ENCODE data around the gene SMTN. TPM values are rescaled to one million over a fixed set of nuclear protein-coding genes. Genes with fewer than 3 reads are reported as not detected.
A peak's percentile ranks its signal among the peaks of the same experiment; 100 is the strongest.
"Not testable (repeated sequence)": the region's sequence is repeated elsewhere in the genome, so short reads cannot be mapped to it uniquely, and the experiment has no call there.

Gene SMTN
- total RNA-seq, 1 donor from 2014 or later = 78.5 TPM

DNA sequence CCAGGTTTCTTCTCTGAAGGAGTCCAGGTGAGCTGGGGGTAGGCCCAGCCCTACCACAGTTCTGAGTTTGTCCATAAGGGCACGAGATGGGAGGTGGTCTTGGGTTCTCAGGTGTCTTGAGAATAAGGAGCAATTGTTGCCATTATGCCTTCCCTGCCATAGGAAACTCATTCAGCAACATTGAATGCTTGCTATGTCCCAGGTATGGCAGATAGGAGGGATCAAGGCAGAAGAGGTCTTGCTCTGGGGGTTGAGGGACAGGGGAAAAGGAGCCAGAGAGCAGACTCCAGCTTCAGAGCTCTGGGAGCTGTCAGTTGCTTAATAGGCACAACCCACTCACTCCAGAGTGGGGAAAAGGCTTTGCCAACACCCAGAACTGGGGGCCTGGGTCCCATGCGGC lies 22.0 kb downstream of the SMTN start:
- DNase-seq (ENCODE audit: low spot score) = no peak

DNA sequence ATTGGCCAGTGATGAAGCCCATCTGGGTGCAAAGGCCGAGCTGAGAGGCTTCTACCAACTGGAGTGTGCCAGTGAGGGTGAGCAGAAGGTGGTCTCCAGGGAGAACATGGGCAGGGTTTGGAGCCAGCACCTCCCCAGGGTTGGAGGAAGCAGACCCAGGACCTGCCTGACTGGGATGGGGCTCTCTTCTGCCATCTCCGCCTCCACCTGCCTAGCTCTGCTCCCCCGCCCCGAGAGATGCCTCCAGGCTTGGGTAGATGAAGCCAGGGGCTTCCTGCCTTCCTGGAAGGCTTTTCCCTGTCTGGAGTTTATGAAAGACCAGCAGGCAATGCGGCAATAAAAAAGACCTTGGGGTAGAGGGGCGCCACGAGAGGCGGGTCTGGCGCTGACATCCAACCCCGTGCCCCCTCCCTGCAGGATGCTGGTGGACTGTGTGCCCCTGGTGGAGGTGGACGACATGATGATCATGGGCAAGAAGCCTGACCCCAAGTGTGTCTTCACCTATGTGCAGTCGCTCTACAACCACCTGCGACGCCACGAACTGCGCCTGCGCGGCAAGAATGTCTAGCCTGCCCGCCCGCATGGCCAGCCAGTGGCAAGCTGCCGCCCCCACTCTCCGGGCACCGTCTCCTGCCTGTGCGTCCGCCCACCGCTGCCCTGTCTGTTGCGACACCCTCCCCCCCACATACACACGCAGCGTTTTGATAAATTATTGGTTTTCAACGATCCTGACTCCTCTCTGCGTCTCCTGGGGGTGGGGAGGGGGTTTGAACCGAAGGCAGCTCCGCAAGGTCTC lies 23.0 kb downstream of the SMTN start:
- DNase-seq (ENCODE audit: low spot score) = no peak

DNA sequence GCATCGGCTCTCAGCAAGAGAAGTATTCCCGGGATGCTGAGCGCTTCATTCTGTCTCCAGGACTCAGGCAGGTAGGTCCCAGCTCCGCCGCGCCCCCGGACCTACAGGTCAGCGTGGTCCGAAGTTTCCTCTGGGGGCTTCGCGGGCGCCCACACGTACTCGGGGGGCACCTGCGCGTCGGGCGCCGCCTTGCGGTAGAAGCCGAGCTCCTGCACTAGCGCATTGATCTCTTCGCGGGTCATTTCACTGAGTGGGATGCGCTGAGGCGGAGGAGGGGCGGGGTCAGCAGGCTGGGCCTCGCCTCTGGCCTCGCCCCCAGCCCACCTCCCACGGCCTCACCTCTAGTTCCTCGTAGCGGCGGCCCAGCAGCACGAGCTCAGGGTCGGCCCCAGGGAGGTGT lies 23.8 kb downstream of the SMTN start:
- no peak for DNase-seq (ENCODE audit: low spot score)

DNA sequence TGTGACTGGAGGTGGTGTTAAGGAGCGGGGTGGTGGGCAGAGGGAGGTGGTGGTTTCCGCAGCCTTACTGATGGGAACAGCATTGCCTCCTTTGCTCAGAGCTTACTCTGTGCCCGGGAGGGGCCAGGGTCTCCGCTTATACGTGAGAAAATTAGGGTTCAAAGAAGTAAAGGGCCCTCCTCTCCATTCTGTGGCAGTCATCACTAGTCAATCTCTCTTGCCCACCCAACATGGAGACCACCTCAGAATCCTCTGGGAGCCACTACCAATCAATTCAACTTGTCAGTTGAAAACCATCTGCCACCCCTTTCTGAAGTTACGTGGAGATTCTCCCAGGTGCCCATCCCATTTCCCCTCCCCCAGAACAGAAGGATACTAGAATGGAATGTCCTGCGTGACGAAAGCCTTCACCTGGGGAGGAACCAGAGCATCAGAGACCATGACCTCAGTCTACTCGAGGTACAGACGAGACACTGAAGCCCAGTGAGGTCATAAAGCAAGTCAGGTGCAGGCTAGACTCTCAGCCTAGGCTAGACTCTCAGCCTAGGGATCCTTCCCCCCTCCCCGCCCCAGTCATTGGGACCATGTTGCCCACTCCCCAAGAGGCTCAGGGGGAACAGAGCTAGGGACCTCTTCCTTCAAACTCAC lies 24.3 kb downstream of the SMTN start:
- DNase-seq (ENCODE audit: low spot score) = no peak

GRCh38 chr22:31106001-31106571 lies 25.0 kb downstream of the SMTN start:
- no peak for DNase-seq (ENCODE audit: low spot score)

DNA sequence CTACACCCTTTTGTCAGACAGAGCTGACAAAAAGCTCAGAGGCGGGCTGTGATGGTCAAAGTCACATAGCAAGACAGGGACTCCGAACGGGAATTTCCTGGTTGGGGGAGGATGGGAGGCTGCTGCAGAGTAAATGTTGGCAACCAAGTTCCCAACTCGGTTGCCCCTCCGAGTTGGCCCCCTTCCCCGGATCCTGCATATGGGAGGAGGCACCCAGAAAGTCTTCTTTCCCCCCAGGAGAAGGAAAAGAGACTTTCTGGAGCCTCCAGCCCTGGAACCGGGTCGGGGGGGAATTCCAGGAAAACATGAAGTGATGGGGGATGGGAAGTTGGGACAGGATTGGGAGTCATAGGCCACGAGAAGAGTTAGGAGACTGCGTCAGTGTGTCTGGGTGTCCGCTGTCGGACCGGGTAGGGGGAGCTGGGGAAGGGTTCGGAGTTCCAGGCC lies 25.6 kb downstream of the SMTN start:
- no peak for DNase-seq (ENCODE audit: low spot score)

GRCh38 chr22:31107178-31107893 lies 26.2 kb downstream of the SMTN start, which contains the start of gene SELENOM:
TSS of gene SELENOM (minus strand) at chr22:31107568. CDS start at chr22:31107505, 63 bp downstream.
- peak; percentile 97 for DNase-seq (ENCODE audit: low spot score)

DNA sequence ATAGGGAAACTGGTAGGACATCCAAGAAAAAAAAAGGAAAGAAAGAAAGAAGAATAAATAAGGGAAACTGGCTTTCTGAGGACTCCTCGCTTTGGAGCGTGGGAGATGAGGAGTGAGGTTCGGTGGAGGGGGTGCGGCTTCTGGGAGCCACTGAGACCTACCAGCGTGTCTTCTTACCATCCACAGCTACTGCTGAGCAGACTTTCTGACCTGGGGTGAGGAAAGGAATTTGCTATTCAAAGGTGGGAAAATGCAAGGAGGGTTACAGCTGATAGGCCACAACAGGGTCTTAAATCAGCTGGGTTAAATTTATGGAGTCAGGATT lies 26.7 kb downstream of the SMTN start:
- DNase-seq (ENCODE audit: low spot score) = no peak

- not testable (repeated sequence) for DNase-seq (ENCODE audit: low spot score)
Measured at GRCh38 chr22:31112547-31113091, 31.5 kb downstream of the SMTN start.

DNA sequence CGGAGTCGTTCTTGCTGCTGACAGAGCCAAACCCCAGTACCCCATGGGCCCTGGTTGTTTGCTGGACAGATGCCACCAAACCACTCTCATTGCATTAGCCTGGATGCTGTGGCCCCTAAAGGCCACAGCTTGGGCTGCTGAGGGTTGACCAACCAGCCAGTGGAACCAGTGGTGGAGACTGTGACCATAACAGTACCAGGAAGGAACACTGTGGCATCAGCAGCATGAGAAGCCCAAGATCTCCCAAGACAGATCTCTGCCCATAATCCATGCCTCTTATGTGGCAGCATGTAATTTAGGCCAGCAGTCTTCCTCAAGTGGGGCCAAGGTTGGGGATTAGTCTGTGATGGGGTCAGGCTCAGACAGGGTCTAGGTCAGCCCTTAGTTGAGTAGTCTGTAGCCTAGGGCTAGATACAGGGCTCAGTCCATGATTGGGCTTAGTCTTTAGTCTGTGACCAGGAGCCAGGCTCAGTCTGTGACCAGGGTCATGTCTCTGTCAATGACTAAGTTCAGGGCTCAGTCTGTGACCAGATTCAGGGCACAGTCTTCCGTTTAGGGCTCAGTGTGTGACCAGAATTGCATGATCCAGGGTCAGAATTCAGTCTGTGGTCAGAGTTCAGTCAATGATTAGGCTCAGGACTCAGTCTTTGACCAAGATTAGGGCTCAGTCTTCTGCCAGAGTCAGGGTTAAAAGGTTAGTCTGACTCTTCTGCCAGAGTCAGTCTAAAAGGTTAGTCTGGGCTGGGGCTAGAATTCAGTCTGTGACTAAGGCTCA lies 37.1 kb downstream of the SMTN start:
- DNase-seq (ENCODE audit: low spot score) = no peak

DNA sequence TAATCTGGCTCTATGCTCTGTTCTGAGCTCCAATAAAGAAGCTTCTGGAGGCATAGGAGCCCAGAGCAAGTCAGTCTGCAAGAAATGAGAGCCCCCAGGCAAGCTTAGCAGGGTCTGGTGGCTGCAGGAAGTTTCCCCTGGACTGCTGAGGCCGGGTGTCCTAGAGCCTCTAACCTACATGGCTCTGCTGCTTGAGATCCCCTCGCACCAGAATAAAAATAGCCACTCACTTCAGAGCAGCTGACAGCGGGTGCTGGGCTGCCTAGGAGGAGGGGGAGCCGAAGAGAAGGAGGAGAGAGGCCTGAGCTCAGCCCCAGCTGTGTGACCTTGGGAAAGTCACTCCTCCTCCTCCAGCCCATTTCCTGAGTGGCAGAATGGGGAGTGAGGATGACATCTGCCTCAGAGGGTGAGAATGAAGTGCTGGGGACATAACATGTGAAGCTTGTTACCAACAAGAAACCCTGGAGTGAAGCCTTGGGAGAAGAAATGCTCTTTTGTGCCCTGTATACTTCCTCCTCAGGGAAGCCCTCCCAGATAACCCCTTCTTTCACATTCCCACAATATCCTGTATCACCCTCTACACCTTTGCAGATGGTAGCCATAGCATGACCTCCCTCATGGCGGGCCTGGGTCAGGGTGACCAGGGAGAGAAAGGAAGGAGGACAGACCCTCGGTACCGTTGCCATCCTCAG lies 38.1 kb downstream of the SMTN start:
- no peak for DNase-seq (ENCODE audit: low spot score)

DNA sequence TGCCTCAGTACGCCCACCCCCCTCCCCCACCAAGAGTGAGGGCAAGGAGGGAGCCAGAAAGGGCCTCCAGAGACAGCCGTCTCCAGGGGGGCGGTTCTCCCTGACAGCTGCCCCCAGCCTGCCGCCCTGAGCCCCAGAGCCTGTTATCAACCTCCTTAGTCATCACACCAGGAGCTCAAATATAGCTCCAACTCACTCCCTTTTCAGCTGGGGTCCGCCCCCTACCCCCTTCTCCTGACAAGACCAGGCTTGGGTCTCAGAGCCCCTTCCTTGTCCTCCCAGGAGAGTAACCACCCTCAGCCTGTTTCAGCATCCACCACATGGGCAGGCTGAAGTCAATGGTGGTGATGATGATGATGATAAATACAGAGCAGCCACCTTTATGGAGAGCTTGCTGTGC lies 39.1 kb downstream of the SMTN start:
- no peak for DNase-seq (ENCODE audit: low spot score)

- DNase-seq (ENCODE audit: low spot score) = no peak
Measured at GRCh38 chr22:31120642-31121041, 39.5 kb downstream of the SMTN start.

DNA sequence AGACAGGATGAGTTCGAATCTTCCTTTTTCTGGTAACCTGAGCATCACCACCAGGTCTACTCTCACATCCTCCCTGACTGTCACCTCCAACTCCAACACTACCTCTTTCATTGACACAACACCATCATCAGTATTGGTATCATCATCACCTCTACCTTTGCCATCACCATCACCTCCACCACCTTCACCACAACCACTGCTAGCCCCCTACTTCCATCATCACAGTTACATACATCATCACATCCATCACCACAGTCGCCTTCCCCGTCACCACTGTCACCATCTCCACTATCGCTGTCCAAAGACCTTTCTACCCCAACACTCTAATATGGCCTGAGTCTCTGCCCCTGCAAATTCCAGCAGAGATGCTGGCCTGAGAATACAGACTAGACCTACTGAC lies 40.3 kb downstream of the SMTN start:
- no peak for DNase-seq (ENCODE audit: low spot score)

- DNase-seq (ENCODE audit: low spot score) = no peak
Measured at GRCh38 chr22:31122196-31122531, 41.0 kb downstream of the SMTN start.

DNA sequence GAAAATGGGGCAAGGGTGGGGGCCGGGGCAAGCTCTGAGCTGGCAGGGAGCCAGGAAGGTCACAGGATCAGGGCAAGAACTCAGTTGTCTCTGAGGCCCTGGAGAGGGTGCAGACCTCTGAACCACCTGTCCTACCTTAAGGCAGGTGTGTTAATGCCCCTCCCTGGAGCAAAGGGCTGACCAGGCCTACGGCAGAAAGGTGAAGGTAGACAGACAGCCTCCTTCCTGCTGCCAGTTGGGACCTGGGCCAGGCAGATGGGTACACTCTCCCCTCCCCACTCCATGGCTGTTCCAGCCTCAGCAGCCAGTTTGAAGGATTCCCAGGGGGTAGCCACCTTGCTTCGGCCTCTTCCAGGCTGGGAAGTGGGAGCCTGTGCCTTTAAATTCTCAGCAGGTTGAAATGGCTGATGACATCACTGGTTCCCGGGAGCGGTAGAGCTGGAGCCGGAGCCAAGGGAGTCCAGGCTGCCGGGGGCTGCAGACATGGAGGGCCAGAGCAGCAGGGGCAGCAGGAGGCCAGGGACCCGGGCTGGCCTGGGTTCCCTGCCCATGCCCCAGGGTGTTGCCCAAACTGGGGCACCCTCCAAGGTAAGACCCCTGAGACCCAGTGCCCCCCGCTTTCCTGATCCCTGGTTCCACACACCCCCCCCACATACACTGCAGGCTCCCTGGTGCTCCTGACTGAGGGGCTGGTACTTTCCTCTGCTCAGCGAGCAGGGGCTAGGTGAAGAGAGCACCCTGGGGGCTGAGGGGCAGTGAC lies 41.6 kb downstream of the SMTN start, which contains the start of gene INPP5J:
INPP5J (plus strand) TSS at position 435 of the 760 bp plus-strand sequence; CDS start at position 484, 49 bp downstream.
- DNase-seq (ENCODE audit: low spot score) = no peak

DNA sequence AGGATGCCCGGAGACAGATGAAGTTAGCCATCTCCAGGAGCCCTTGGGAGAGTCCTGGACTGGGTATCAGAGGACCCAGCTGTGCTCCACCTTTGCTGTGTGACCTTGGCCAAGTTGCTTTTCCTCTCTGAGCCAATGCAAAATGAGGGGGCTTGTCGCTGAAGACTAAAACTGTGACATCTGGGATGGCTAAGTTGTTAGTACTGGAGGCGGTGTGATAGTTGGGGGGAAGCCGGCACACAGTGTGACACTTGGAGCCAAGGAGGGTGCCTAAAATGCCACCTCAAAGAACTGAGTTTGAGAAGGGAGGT lies 42.1 kb downstream of the SMTN start:
- DNase-seq (ENCODE audit: low spot score) = no peak

DNA sequence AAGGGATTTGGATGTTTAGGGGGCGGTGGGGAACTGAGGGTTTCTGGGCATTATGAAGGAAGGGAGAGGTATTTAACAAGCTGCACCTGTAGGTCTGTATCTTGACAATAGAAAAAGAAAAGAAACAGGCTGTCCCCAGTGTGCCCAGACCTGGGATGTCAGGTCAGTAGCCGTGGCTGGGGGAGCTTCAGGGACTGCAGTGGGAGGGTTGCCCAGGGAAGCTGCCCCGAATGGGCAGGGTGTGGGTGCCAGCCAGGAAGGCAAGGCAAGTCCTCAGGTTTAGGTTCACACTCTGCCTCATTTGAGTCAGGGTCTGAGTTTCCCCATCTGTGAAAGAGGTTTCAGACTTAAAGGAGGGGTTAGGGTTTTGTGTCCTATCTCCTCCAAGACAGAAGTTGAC lies 43.2 kb downstream of the SMTN start:
- no peak for DNase-seq (ENCODE audit: low spot score)

DNA sequence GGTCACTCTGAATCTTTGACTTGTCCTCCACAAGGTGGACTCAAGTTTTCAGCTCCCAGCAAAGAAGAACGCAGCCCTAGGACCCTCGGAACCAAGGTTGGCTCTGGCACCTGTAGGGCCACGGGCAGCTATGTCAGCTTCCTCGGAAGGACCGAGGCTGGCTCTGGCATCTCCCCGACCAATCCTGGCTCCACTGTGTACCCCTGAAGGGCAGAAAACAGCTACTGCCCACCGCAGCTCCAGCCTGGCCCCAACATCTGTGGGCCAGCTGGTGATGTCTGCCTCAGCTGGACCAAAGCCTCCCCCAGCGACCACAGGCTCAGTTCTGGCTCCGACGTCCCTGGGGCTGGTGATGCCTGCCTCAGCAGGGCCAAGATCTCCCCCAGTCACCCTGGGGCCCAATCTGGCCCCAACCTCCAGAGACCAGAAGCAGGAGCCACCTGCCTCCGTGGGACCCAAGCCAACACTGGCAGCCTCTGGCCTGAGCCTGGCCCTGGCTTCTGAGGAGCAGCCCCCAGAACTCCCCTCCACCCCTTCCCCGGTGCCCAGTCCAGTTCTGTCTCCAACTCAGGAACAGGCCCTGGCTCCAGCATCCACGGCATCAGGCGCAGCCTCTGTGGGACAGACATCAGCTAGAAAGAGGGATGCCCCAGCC lies 43.8 kb downstream of the SMTN start:
- no peak for DNase-seq (ENCODE audit: low spot score)

All from mesenteric fat pad (tissue), 1 donor.